IPS-11a (cell line): ENCODE data around the gene RBBP8.
"Not testable (repeated sequence)": the region's sequence is repeated elsewhere in the genome, so short reads cannot be mapped to it uniquely, and the experiment has no call there.

Source experiments
- H3K4me3 ChIP-seq: one replicate; pipeline ENCODE4 v1.5.1; 2013; ENCODE audit warnings: low read depth, low read length, control low read depth

The RBBP8 gene

DNA sequence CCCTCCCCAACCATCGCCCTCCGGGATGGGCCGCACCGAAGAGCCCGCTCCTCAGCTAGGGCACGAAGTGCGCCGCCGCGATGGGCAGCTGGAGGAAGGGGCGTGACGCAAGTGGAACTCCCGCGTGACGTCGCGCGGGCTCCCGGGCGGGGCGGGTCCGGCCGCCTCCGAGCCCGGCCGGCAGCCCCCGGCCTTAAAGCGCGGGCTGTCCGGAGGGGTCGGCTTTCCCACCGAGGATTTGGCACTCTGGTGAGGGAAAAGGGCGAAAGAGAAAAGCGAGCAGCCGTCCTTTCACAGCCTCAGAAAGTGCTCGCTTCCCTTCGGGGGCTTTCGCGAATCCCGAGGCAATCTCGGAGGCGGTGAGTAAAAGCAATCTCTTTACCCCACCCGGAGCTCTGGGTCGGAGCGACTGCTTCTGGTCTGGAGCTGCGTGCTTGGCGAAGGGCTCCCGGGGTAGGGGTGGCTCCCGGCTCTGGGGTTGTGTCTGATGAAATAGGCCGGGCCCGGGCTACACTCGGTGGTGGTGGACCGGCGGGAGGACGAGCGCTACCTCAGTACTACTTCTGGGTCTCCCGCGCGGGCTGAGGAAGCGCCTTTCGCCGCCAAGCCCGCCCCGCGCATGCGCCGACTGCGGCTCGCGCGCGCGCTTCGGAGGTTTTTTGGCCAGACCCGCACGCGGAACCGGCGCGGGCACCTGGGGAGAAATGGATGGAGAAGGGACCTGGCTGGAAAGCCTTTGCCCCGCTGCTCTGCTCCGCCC lies at the start of gene RBBP8:
Gene RBBP8 (plus strand): TSS at position 123 of the 760 bp plus-strand sequence. CDS start 3,524 bp downstream, outside the sequence.
- peak within 1 kb of the TSS; percentile 89 for H3K4me3 ChIP-seq

DNA sequence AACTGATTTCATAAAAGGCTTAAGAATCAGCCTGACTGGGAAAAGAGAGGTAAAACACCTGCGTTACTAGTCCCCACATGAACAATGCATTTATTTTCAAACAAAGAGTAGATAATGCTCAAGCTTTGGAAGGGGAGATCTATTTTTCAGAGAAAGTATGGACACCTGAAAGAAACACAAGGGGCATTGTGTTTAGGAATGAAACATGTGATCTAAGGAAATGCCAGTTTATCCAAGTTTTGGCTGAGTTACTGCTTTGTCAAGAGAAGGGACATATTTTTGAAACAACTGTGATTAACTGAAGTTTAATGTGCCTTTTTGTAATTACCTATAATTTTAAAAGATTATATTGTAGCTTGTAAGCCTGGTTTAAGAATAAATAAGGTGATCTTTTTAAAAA lies 49.3 kb upstream of the RBBP8 start:
- H3K4me3 ChIP-seq, result no peak overlapping the region

DNA sequence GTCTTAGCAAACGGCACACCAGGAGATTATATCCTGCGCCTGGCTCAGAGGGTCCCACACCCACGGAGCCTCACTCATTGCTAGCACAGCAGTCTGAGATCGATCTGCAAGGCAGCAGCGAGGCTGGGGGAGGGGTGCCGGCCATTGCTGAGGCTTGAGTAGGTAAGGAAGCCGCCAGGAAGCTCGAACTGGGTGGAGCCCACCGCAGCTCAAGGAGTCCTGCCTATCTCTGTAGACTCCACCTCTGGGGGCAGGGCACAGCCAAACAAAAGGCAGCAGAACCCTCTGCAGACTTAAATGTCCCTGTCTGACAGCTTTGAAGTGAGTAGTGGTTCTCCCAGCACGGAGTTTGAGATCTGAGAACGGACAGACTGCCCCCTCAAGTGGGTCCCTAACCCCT lies 47.4 kb upstream of the RBBP8 start:
- not testable (repeated sequence) for H3K4me3 ChIP-seq

GRCh38 chr18:22899421-22899820 lies 33.7 kb upstream of the RBBP8 start:
- H3K4me3 ChIP-seq, result no peak overlapping the region

DNA sequence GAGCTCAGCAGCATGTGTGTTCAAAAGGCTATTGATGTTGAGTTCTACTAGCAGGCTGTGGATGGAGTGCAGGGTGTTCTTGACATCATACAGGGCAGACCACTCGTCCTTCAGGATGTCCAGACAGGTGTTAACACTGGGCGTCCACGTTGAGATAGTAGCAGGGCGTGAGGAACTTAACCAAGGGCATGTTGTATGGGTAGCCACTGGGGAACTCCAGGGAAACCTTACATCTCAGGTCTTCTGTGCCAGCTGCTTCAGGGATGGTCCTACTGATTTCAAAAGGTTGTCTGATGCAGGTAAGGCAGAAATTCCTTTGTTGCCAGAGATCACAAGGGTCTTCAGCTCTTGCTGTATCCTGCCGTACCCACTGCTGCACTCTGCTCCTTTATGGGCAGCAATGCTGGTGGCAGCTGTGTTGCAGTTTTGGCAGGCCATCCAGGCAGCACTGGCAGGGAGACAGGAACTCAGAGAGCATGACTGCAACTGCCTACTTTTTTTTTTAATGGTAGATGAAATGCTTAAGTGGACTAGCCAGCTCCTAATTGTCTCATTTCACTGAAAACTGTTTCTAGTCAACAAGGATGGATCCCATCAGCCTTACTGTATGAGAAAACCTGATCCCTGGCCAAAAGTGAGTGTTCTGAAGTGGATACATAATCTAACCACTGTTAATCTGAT lies 32.4 kb upstream of the RBBP8 start:
- H3K4me3 ChIP-seq, result no peak overlapping the region

GRCh38 chr18:22902093-22902492 lies 31.0 kb upstream of the RBBP8 start:
- H3K4me3 ChIP-seq, result no peak overlapping the region

DNA sequence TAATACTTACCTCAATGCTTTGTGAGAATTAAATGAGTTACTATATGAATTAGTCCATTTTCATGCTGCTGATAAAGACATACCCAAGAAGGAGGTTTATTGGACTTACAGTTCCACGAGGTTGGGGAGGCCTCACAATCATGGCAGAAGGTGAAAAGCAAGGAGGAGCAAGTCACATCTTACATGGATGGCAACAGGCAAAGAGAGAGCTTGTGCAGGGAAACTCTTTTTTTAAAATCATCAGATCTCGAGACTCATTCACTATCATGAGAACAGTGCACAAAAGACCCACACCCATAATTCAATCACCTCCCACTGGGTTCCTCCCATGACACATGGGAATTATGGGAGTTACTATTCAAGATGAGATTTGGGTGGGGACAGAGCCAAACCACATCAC lies 29.9 kb upstream of the RBBP8 start:
- H3K4me3 ChIP-seq, result not testable (repeated sequence)

DNA sequence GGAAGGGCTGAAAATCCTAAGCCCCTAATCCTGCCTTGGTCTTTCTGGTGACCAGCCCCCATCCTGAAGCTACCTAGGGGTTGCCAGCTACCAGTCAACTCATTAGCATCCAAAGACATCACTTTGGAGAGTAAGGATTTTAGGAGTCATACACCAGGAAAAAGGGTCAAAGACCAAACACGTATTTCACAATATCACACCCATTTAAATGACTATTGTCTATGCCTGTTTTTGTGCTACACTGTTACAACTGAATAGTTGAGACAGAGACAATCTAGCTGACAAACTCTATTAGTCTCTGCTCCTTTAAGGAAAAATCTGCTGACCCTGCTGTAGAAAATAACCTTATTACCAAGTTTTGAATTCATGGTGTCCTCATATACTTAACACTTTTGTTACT lies 21.0 kb upstream of the RBBP8 start:
- no peak overlapping the region for H3K4me3 ChIP-seq

GRCh38 chr18:22912835-22913234 lies 20.3 kb upstream of the RBBP8 start:
- H3K4me3 ChIP-seq, result no peak overlapping the region

GRCh38 chr18:22913861-22914260 lies 19.3 kb upstream of the RBBP8 start:
- H3K4me3 ChIP-seq, result no peak overlapping the region

- H3K4me3 ChIP-seq, result no peak overlapping the region
These were observed 18.5 kb upstream of the RBBP8 start for GRCh38 chr18:22914633-22915032.

DNA sequence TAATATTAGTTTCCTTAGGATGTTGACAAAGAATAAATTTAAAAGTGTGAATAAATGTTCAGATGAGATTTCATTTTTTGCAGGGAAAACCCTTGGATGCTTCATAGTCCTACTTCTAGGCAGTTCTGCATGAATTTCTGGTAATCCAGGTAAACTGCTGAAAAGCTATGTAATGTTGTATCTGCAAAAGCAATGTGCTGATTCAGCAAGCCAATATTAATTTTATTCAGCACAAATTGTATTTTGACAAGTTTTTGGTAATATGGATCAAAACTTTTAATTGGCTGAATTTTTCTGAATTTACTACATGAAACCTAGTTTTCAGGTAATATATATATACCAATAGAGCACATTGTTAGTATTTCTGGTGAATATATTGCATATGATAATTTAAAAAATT lies 17.8 kb upstream of the RBBP8 start:
- H3K4me3 ChIP-seq, result no peak overlapping the region

DNA sequence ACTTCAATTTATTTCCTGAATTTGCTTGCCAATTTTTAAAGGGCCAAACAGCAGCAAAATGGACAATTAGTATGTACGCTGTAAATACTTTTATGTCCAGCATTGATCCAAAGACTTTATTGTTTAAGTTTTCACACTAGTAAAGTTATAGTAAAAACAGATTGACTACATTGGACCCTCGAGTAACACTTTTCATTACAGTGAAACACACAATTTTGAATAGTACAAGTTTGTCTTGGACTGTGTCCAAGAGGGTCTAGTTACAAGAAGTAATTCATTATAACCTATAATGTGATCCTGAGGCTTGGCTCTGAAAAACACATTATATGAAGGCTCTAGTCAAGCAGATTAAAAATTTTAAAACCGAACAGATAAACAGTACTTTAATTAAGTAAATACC lies 11.4 kb upstream of the RBBP8 start:
- H3K4me3 ChIP-seq, result no peak overlapping the region

DNA sequence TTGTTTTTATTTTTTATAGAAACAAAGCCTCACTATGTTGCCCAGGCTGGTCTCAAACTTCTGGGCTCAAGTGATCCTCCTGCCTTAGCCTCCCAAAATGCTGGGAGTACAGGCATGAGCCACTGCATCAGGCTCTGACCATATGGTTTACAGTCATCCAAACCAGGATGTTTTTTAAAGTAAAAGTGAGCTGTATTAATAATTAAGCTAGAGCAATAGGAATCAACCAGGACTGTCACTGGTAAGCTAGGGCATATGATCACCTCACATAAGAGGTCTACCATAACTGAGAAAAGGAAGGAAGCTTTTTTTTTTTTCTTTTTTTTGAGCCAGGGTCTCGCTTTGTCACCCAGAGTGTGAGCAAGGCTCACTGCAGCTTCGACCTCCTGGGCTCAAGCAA lies 8.5 kb upstream of the RBBP8 start:
- no peak overlapping the region for H3K4me3 ChIP-seq

- no peak overlapping the region for H3K4me3 ChIP-seq
These were observed 6.7 kb upstream of the RBBP8 start for GRCh38 chr18:22926454-22926853.

DNA sequence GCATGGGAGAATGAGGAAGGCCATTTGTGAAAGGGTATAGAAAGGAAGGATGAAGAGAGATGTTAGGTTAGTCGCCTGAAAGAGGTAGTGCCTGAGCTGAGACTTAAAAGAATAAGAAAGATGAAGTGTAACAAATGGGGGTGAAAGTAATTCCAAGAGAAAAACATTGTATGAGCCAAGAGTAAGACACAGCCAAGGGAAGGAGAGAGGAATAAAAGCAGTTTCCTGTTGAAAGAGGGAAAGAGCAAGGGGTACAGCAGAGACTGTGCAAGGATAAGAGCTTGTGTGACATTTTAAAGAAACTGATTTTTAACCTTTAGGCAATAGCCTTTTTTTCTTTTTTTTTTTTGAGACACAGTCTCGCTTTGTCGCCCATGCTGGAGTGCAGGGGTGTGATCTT lies 4.8 kb upstream of the RBBP8 start:
- H3K4me3 ChIP-seq, result no peak overlapping the region

GRCh38 chr18:22930089-22930713 lies 2.9 kb upstream of the RBBP8 start:
- H3K4me3 ChIP-seq, result no peak overlapping the region

DNA sequence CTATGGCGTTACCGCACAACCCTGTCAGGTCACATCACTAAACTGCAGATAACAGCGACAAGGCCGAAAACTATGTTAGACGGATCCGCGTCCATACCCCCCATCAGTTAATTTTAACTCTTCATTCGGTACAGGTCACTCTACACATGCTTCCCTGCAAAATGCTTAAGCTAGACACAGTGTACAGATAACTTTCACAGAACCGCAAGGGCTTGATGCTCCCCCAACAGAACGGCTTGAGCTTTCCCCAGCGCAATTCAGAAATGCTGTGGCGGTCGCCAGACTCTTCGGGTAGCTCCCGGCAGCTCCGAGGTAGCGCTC lies 283 bp upstream of the RBBP8 start:
- peak overlapping the region; percentile 89 for H3K4me3 ChIP-seq

DNA sequence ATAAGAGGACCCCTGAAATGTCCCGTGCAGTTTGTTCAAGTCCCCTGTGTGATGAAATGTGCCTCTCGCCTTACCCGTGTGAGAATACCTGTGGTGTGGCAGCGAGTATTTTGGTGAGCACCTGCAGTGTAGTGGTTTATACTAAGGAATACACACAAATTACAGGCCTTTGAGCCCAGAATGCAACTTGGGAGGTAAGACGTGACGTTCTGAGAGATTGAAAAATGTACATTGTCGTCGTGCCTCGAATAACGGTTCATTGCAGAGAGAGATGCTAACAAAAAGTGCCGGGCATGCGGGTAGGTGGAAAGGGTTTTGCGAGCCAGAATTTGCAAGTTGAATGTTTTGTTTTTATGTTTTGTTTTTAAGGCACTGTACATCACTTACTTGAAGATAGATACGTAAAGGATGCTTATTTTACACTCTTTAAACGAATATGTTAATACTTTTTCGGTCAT lies 867 bp downstream of the RBBP8 start:
- peak overlapping the region; percentile 89 for H3K4me3 ChIP-seq

DNA sequence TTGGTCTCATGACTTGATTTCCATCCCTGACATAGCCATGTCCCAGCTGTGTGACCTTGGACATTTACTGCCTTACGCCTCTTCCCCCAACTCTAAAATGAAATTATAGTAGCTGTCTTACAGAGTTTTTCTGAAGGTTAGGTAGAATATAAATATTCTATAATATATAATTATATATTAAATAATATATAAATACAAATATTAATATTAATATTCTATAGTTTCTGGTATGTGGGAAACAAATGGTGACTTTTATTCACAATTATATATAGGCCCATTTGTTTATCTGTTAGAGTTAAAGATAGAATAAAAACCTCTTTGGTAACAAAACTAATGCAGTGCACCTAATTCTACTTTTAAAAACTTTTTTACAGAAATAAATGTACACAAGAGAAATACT lies 1.7 kb downstream of the RBBP8 start:
- no peak overlapping the region for H3K4me3 ChIP-seq

- no peak overlapping the region for H3K4me3 ChIP-seq
These were observed 2.3 kb downstream of the RBBP8 start for GRCh38 chr18:22935431-22935830.

DNA sequence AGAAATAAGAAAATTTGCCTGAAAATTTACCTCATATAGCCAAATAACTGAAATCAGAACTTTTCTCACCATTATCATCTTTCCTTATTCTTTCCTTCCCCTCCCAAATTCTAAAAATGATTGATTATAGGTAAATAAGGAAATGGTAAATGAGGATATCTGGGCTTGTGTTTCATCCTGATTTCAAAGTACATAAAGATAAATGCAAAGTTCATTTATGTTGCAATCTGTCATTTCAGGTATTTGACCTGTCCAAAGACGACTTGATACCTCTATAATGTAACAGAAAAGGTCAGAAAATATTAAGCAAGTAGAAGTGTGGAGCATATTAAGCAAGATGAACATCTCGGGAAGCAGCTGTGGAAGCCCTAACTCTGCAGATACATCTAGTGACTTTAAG lies 3.4 kb downstream of the RBBP8 start:
- no peak overlapping the region for H3K4me3 ChIP-seq
